RWPE1 (cell line): ENCODE results near the gene FYN.

ENCODE experiments used
- CTCF ChIA-PET: fragments of 350-600 bp; sonication (Branson Sonifier 250); formaldehyde crosslinking; extraction: SDS; loops from one replicate; lab custom pipeline; 2021; lab: Yijun Ruan, JAX
- POLR2A ChIA-PET: fragments of 400-600 bp; formaldehyde crosslinking; extraction: SDS; loops from one replicate; lab custom pipeline; 2020; ENCODE audit warnings: antibody characterized with exemption; ENCODE audit not compliant: low non-redundant PET; lab: Yijun Ruan, JAX
- DNase-seq: peaks from one replicate; pipeline ENCODE4 v3.0.0; 2012; ENCODE audit warnings: low spot score
- H3K27ac ChIP-seq: fragments of 450-650 bp; 2 replicates; pipeline ENCODE4 v1.5.1; 2017
- TF ChIP-seq, protein P1 (sequence below): fragments of 450-650 bp; conservative IDR thresholded peaks from 2 replicates; pipeline ENCODE4 v1.5.1; 2017; ENCODE audit warnings: low read depth, mild to moderate bottlenecking

FYN gene

DNA sequence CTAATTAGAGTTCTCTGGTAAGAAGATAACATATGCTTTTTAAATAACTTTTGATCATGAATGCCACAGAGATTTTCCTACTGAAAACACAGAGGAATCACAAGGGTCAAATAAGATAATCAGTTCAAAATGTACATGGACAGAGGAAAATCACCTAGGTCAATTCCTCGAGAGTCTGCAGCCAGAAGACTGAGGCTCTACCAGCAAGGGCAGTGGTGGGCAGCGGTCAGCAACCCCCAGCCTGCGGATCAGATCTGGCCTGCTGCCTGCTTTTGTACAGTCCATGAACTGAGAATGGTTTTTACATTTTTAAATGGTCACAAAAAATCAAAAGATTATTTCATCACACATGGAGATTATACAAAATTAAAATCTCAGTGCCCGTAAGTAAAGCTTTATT, 79.0 kb downstream of the FYN start:
- H3K27ac ChIP-seq = no peak overlapping the region
- TF ChIP-seq, protein P1, sequence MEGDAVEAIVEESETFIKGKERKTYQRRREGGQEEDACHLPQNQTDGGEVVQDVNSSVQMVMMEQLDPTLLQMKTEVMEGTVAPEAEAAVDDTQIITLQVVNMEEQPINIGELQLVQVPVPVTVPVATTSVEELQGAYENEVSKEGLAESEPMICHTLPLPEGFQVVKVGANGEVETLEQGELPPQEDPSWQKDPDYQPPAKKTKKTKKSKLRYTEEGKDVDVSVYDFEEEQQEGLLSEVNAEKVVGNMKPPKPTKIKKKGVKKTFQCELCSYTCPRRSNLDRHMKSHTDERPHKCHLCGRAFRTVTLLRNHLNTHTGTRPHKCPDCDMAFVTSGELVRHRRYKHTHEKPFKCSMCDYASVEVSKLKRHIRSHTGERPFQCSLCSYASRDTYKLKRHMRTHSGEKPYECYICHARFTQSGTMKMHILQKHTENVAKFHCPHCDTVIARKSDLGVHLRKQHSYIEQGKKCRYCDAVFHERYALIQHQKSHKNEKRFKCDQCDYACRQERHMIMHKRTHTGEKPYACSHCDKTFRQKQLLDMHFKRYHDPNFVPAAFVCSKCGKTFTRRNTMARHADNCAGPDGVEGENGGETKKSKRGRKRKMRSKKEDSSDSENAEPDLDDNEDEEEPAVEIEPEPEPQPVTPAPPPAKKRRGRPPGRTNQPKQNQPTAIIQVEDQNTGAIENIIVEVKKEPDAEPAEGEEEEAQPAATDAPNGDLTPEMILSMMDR = no peak
- no peak for DNase-seq
- POLR2A ChIA-PET = no interaction called here
- CTCF ChIA-PET = no interaction called here

DNA sequence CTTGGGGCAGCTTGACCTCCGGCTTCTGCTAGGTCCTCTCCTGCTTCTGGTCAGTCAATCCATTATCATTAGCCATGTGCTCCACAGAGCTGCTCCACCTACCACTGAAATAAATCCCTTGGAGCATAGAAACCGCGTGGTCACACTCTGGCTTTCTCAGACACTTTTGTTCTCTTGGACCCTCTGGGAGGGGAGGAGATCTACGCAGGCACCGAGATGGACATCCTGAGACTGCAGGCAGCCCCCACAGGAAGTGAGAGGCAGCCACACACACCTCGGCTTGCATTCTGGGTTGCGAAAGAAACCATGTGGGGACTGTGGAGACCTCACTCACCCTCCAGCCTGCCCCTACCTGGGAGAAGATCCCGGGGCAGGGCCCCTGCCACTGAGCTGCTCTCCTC, 79.5 kb downstream of the FYN start:
- POLR2A ChIA-PET = no interaction called here
- TF ChIP-seq, protein P1 = no peak
- no peak for DNase-seq
- no peak overlapping the region for H3K27ac ChIP-seq
- CTCF ChIA-PET = interaction anchor here (0.7 kb wide), 1 partner anchor 68 kb away, joined by 3 read pairs; no protein-coding TSS in a partner anchor

DNA sequence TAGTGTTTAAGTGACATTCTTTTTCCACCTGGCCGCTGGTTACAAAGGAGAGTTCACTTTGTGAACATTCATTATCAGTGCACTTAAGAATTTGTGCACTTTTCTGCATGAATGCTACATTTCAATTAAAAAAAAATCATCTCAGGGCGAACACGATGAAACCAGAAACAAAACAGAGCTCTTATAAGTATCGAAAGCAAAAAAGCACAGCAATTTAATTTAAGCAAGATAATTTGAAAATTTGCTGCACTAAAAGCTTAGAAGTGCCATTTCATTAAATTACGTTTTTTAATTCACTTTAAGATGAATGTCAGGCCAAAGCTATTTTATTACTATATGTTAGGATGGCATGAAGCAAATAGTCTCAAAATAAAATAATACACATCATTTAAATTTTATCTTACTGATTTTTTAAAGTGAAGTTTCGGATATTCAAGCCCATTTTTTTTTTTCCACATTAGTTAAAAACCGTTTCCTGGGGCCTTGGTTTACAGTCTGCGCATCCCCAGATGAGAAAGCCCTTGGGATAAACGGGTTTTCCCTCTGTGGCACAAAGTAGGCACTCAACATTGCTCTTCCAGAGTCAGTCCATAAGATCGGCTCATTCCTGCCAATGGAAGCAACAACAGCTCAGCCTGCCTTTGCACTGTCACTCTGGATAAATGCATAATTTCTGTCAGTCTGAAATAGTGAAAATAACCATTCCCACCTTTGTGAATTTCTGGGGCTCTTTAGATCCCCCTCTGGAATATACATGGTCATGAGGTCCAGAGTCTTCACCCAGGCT, 80.1 kb downstream of the FYN start:
- TF ChIP-seq, protein P1 = no peak
- CTCF ChIA-PET = interaction anchor here (0.7 kb wide), 1 partner anchor 67 kb away, joined by 3 read pairs; no protein-coding TSS in a partner anchor
- POLR2A ChIA-PET = no interaction called here
- no peak overlapping the region for H3K27ac ChIP-seq
- DNase-seq = no peak

DNA sequence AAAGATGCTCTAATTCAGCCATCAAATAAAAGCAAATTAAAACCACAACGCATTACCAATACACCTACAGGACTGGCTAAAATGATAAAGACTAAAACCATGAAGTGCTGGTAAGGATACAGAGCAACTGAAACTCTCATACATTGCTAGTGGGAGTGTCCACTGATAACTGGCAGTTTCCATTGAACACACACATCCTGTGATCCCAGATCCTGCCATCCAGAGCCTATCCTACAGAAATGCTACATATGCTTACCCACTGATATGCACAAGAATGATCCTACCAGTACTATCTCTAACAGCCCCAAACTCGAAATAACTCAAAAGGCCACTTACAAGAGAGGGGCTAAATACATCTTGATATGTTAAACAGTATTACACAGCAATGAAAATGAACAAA, 81.0 kb downstream of the FYN start:
- CTCF ChIA-PET = no interaction called here
- POLR2A ChIA-PET = no interaction called here
- no peak for DNase-seq

DNA sequence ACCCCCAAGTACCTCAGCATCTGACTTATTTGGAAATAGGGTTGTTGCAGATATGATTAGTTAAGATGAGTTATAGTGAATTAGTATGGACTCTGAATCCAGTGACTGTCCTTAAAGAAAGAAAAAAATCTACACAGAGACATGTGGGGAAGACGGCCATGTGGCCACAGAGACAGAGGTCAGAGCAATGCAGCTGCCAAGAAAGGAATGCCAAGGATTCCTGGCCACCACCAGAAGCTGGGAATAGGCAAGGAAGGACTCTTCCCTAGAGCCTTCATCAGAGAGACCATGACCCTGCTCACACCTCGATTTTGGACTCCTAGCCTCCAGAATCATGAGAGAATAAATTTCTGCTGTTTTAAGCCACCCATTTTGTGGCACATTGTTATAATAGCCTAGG, 81.8 kb downstream of the FYN start:
- no peak for DNase-seq
- POLR2A ChIA-PET = no interaction called here
- TF ChIP-seq, protein P1 = no peak
- CTCF ChIA-PET = no interaction called here
- no peak overlapping the region for H3K27ac ChIP-seq

More for the DNA sequence above, 81.0 kb downstream of the FYN start:
- no peak overlapping the region for H3K27ac ChIP-seq
- TF ChIP-seq, protein P1 = no peak

DNA sequence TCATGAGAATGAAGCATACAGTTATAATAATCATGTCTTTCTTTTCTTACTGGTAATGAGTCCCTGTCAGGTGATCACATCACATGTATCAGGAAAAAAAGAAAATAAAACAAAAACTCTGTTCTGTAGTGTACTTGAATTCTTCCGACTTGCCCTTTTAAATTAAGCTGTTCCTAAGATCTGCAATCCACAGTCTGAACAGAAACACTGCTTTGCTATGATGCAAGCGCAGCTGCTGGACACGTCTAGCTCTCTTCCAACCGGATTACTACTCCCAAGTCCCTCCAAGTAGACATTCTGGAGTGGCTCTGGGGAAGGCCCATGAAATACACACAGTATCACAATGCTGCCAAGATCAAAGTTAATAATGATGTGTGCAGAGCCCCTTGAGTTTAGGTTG, 83.7 kb downstream of the FYN start:
- TF ChIP-seq, protein P1 = no peak
- H3K27ac ChIP-seq = no peak overlapping the region
- POLR2A ChIA-PET = interaction anchor here (0.6 kb wide), 1 partner anchor 58 kb away, joined by 3 read pairs; no protein-coding TSS in a partner anchor
- DNase-seq = no peak
- CTCF ChIA-PET = no interaction called here
